HepG2 (cell line): ENCODE data around the gene TMED6. TPM values are rescaled to one million over a fixed set of nuclear protein-coding genes. Genes with fewer than 3 reads are reported as not detected.

Experiments used
- ATAC-seq: fragments of 200-7000 bp; cut with Tn5 transposase; 3 replicates; pipeline ENCODE4 v1.9.1; 2020; ENCODE audit warnings: mild to moderate bottlenecking, moderate library complexity
- BruUV-seq: library from RNA; stranded (reverse); fragments of 400-500 nt; replicated peaks from 2 replicates; lab custom pipeline; 2021; lab: Mats Ljungman, UMichigan
- CTCF ChIA-PET: fragments of 300-600 bp; formaldehyde crosslinking; extraction: SDS; loops from one replicate; lab custom pipeline; 2021; ENCODE audit warnings: low total read pairs, inconsistent platforms, low intra/inter-chr PET ratio; lab: Yijun Ruan, JAX
- POLR2A ChIA-PET: fragments of 350-600 bp; sonication (Branson Sonifier 250); formaldehyde crosslinking; loops from one replicate; lab custom pipeline; 2020; ENCODE audit warnings: antibody characterized with exemption, inconsistent platforms; lab: Yijun Ruan, JAX
- DNase-seq: peaks from one replicate; pipeline ENCODE4 v3.0.0-alpha.2; 2015; ENCODE audit warnings: low spot score
- FAIRE-seq: peaks from 3 replicates; lab custom pipeline; 2011; peaks lifted over from hg19 to GRCh38; lab: Jason Lieb, UNC
- H2AFZ ChIP-seq: one replicate; pipeline ENCODE4 v1.6.1; 2011; ENCODE audit warnings: low read length, inconsistent platforms
- H3K27ac ChIP-seq: fragments of 300-600 bp; 3 replicates; pipeline ENCODE4 v1.8.0; 2011; ENCODE audit warnings: mixed run types, mild to moderate bottlenecking, mixed read lengths, low read length, inconsistent platforms; ENCODE audit not compliant: insufficient read depth; ENCODE audit errors: extremely low read length
- H3K27me3 ChIP-seq, 2 experiments: fragments of 200-600 bp in 1 of 2; 2 replicates in 1 of 2; 3 replicates in 1 of 2; pipeline versions ENCODE4 v1.6.0 to v1.8.0; 2011; ENCODE audit warnings: low read length in 2 of 2, mild to moderate bottlenecking in 2 of 2, moderate library complexity in 2 of 2, inconsistent platforms in 1 of 2; ENCODE audit not compliant: insufficient read depth in 2 of 2, control insufficient read depth in 1 of 2
- H3K36me3 ChIP-seq, 2 experiments: fragments of 200-600 bp in 1 of 2; replicated peaks in 1 of 2; 2 replicates in 1 of 2; 3 replicates in 1 of 2; pipeline versions ENCODE4 v1.5.1 to v1.8.0; 2011; ENCODE audit warnings: low read length in 2 of 2, inconsistent platforms in 1 of 2; ENCODE audit not compliant: insufficient read depth in 2 of 2, control insufficient read depth in 1 of 2
- H3K4me1 ChIP-seq: 2 replicates; pipeline ENCODE4 v1.5.1; 2012; ENCODE audit warnings: low read length, inconsistent platforms; ENCODE audit not compliant: insufficient read depth
- H3K4me2 ChIP-seq: 2 replicates; pipeline ENCODE4 v1.6.0; 2011; ENCODE audit warnings: low read depth, low read length, inconsistent platforms
- H3K4me3 ChIP-seq, 3 experiments: fragments of 200-600 bp in 1 of 3; sonication (generic), shearing (Covaris generic) in 1 of 3; replicated peaks in 1 of 3; 2 replicates each; pipeline ENCODE4 v1.5.1; 2011 to 2016; ENCODE audit warnings: low read length in 3 of 3, inconsistent platforms in 2 of 3, low read depth in 2 of 3, mild to moderate bottlenecking in 2 of 3, control low read depth in 1 of 3, mixed read lengths in 1 of 3; ENCODE audit not compliant: insufficient read depth in 1 of 3
- H3K79me2 ChIP-seq: one replicate; pipeline ENCODE4 v1.6.1; 2011; ENCODE audit warnings: low read length, inconsistent platforms; ENCODE audit not compliant: insufficient read depth
- H3K9ac ChIP-seq: 2 replicates; pipeline ENCODE4 v1.6.0; 2011; ENCODE audit warnings: mild to moderate bottlenecking, low read depth, low read length, inconsistent platforms; ENCODE audit not compliant: insufficient read depth
- H3K9me3 ChIP-seq: 2 replicates; pipeline ENCODE4 v1.5.1; 2012; ENCODE audit warnings: mild to moderate bottlenecking, low read length
- H4K20me1 ChIP-seq: 2 replicates; pipeline ENCODE4 v1.6.0; 2011; ENCODE audit warnings: inconsistent platforms, mild to moderate bottlenecking, low read length, moderate library complexity; ENCODE audit not compliant: insufficient read depth
- AGO2 ChIP-seq: fragments of 200-400 bp; formaldehyde crosslinking; optimal IDR thresholded peaks from 2 replicates; pipeline ENCODE3; 2017; ENCODE audit warnings: mild to moderate bottlenecking, low read depth, low read length, moderate library complexity
- ARNT ChIP-seq: fragments of 450-650 bp; IDR thresholded peaks from 2 replicates; pipeline ENCODE4 v1.6.1; 2017
- KMT2A ChIP-seq: sonication (generic); formaldehyde crosslinking; IDR thresholded peaks from 2 replicates; pipeline ENCODE4 v1.4.0; 2020; ENCODE audit warnings: missing genetic modification reagents
- NFKB2 ChIP-seq: sonication (generic); formaldehyde crosslinking; IDR thresholded peaks from 2 replicates; pipeline ENCODE4 v1.4.0; 2020; ENCODE audit warnings: missing genetic modification reagents, borderline replicate concordance
- PAX8 ChIP-seq: sonication (generic); formaldehyde crosslinking; IDR thresholded peaks from 2 replicates; pipeline ENCODE4 v1.8.0; 2022; ENCODE audit warnings: mild to moderate bottlenecking, missing genetic modification reagents, borderline replicate concordance
- RAD51 ChIP-seq: fragments of 450-650 bp; IDR thresholded peaks from 2 replicates; pipeline ENCODE4 v1.6.1; 2016; ENCODE audit warnings: borderline replicate concordance
- TCF7L2 ChIP-seq: IDR thresholded peaks from 2 replicates; pipeline ENCODE4 v1.6.1; 2011; ENCODE audit warnings: mild to moderate bottlenecking, low read depth, low read length, moderate library complexity
- ZBTB43 ChIP-seq: sonication (generic); formaldehyde crosslinking; conservative IDR thresholded peaks from 2 replicates; pipeline ENCODE4 v1.4.0; 2020; ENCODE audit warnings: missing genetic modification reagents
- ZNF543 ChIP-seq: sonication (generic); formaldehyde crosslinking; IDR thresholded peaks from 2 replicates; pipeline ENCODE4 v1.4.0; 2020; ENCODE audit warnings: mild to moderate bottlenecking, missing genetic modification reagents
- ZNF629 ChIP-seq: sonication (generic); formaldehyde crosslinking; conservative IDR thresholded peaks from 2 replicates; pipeline ENCODE4 v1.5.0; 2020; ENCODE audit warnings: missing genetic modification reagents
- ZNF746 ChIP-seq: sonication (generic); formaldehyde crosslinking; IDR thresholded peaks from 2 replicates; pipeline ENCODE4 v1.8.0; 2022; ENCODE audit warnings: mild to moderate bottlenecking, missing genetic modification reagents
- WGBS: methylation state at CpG from one replicate; pipeline ENCODE4 v1.1.6; 2017; ENCODE audit warnings: low lambda C conversion rate; 5-methylcytosine and 5-hydroxymethylcytosine counted together
- in situ Hi-C: cut with HindIII; loops from 2 replicates; pipeline ENCODE4 v1.10.0; 2017; ENCODE audit warnings: low pct_unique_long_range_greater_than_20kb; ENCODE audit not compliant: extremely low pct_ligation_motif_present
- intact Hi-C: fragments of 100-400 bp; cut with micrococcal nuclease; formaldehyde crosslinking; loops from one replicate; pipeline ENCODE4 v1.10.0; 2022; ENCODE audit not compliant: unreplicated experiment
- polyA plus RNA-seq, 8 experiments: library from polyadenylated mRNA; depleted of rRNA in 3 of 8; stranded (reverse) in 7 of 8; unstranded in 1 of 8; fragments of >200 nt; fragmentation: Illumina TruSeq in 4 of 8; extraction: Trizol in 4 of 8; gene quantifications; 2 replicates each; pipeline versions ENCODE4 v1.2.1 to v1.2.3, GENCODE V29; 2011 to 2016; ENCODE audit warnings: low read depth in 4 of 8, missing spikeins in 1 of 8, mixed read lengths in 1 of 8; ENCODE audit not compliant: insufficient read depth in 1 of 8
- total RNA-seq, 5 experiments: library from RNA; depleted of rRNA; stranded (reverse); fragments of >200 nt; fragmentation: Illumina TruSeq; extraction: Trizol; gene quantifications; 2 replicates each; pipeline ENCODE4 v1.2.3, GENCODE V29; 2016; ENCODE audit warnings: low read depth in 1 of 5
- TF ChIP-seq, protein P1 (sequence below): sonication (generic); formaldehyde crosslinking; conservative IDR thresholded peaks from 2 replicates; pipeline ENCODE4 v1.4.0; 2020; ENCODE audit warnings: missing genetic modification reagents
- TF ChIP-seq, protein P2 (sequence below): sonication (generic); formaldehyde crosslinking; IDR thresholded peaks from 2 replicates; pipeline ENCODE4 v1.4.0; 2020; ENCODE audit warnings: mild to moderate bottlenecking, missing genetic modification reagents

TMED6 gene
- total and polyA plus RNA-seq, 2 of the 13 experiments (the other 11 are each of a cell fraction or from before 2014, with no cell fraction given), result 9.8 to 14.4 TPM

GRCh38 chr16:69318177-69318910 lies 33.2 kb downstream of the TMED6 start:
- H3K4me2 ChIP-seq, result no peak overlapping the region
- CTCF ChIA-PET, result no interaction called here
- ATAC-seq (no peak), FAIRE-seq (no peak), DNase-seq (no peak)
- no peak overlapping the region for H2AFZ ChIP-seq
- H3K4me1 ChIP-seq, result peaks cover 12% of the 10 kb centered on the region
- 97% methylated on average over 29 of the region's 30 CpGs for WGBS
- no peak overlapping the region for H3K4me3 ChIP-seq
- H3K79me2 ChIP-seq, result peaks cover 12% of the 10 kb centered on the region
- peaks cover 4% of the 10 kb centered on the region; the same call in 1 of the 2 replicates for H4K20me1 ChIP-seq
- H3K27me3 ChIP-seq, result no peaks in the 10 kb centered on the region
- BruUV-seq, result no TSS peak
- no peak overlapping the region for H3K27ac ChIP-seq
- H3K9ac ChIP-seq, result no peak overlapping the region
- POLR2A ChIA-PET, result interaction anchor here (0.9 to 1.9 kb wide), 2 partner anchors 8 to 15 kb away, joined by 3 to 6 read pairs; no protein-coding TSS in a partner anchor
- in situ Hi-C loops, result no loop called here
- peaks cover 56 to 80% of the 10 kb centered on the region in 2 experiments for H3K36me3 ChIP-seq
- no peaks in the 10 kb centered on the region for H3K9me3 ChIP-seq
- intact Hi-C loops, result no loop called here
- TF ChIP-seq PAX8 (CRISPR knock-in tag) (no peak), KMT2A (CRISPR knock-in tag) (no peak), ZNF629 (no peak), ZNF543 (CRISPR knock-in tag) (no peak), NFKB2 (CRISPR knock-in tag) (no peak), TCF7L2 (no peak), ZNF746 (CRISPR knock-in tag) (no peak), RAD51 (no peak), AGO2 (peak; percentile 89), ZBTB43 (CRISPR knock-in tag) (no peak), ARNT (no peak)
- TF ChIP-seq, protein P1, sequence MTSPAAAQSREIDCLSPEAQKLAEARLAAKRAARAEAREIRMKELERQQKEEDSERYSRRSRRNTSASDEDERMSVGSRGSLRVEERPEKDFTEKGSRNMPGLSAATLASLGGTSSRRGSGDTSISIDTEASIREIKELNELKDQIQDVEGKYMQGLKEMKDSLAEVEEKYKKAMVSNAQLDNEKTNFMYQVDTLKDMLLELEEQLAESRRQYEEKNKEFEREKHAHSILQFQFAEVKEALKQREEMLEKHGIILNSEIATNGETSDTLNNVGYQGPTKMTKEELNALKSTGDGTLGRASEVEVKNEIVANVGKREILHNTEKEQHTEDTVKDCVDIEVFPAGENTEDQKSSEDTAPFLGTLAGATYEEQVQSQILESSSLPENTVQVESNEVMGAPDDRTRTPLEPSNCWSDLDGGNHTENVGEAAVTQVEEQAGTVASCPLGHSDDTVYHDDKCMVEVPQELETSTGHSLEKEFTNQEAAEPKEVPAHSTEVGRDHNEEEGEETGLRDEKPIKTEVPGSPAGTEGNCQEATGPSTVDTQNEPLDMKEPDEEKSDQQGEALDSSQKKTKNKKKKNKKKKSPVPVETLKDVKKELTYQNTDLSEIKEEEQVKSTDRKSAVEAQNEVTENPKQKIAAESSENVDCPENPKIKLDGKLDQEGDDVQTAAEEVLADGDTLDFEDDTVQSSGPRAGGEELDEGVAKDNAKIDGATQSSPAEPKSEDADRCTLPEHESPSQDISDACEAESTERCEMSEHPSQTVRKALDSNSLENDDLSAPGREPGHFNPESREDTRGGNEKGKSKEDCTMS (CRISPR knock-in tag), result no peak
- TF ChIP-seq, protein P2, sequence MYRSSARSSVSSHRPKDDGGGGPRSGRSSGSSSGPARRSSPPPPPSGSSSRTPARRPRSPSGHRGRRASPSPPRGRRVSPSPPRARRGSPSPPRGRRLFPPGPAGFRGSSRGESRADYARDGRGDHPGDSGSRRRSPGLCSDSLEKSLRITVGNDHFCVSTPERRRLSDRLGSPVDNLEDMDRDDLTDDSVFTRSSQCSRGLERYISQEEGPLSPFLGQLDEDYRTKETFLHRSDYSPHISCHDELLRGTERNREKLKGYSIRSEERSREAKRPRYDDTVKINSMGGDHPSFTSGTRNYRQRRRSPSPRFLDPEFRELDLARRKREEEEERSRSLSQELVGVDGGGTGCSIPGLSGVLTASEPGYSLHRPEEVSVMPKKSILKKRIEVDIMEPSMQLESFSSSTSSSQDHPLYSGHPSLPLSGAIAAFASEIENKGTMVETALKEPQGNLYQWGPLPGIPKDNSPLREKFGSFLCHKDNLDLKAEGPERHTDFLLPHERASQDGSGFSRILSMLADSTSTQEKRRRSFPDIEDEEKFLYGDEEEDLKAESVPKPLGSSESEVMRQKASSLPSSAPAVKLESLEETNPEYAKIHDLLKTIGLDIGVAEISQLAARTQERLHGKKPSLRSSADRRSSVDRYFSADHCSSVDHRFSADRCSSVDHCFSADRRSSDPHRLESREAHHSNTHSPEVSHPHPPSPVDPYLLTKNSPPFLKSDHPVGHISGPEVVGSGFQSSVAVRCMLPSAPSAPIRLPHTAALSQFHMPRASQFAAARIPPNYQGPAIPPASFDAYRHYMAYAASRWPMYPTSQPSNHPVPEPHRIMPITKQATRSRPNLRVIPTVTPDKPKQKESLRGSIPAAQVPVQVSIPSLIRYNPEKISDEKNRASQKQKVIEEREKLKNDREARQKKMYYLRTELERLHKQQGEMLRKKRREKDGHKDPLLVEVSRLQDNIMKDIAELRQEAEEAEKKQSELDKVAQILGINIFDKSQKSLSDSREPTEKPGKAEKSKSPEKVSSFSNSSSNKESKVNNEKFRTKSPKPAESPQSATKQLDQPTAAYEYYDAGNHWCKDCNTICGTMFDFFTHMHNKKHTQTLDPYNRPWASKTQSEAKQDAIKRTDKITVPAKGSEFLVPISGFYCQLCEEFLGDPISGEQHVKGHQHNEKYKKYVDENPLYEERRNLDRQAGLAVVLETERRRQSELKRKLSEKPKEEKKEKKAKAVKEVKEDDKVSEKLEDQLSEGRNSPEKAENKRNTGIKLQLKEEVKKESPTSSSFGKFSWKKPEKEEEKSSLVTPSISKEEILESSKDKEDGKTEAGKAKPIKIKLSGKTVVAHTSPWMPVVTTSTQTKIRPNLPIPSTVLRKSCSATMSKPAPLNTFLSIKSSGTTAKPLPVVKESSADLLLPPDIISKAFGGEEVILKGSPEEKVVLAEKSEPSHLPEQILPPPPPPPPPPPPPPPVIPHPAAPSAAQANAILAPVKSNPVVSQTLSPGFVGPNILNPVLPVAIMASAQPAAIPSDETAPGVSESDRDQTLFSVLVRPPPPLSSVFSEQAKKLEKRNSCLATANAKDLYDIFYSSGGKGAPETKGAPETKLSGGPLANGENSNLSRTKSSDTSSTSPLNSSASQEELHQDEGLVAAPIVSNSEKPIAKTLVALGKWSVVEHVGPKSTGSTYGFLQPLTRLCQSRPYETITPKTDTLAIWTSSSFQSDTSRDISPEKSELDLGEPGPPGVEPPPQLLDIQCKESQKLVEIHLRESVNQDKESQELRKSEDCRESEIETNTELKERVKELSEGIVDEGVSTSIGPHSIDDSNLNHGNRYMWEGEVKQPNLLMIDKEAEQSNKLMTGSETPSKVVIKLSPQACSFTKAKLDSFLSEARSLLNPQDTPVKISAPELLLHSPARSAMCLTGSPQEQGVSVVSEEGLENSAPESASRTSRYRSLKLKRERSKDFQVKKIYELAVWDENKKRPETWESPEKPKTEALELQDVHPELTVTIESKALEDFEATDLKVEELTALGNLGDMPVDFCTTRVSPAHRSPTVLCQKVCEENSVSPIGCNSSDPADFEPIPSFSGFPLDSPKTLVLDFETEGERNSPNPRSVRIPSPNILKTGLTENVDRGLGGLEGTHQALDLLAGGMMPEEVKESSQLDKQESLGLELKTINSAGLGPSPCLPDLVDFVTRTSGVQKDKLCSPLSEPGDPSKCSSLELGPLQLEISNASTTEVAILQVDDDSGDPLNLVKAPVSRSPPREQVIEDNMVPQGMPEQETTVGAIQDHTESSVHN, result no peak
